Loucy (cell line): ENCODE measurements around the gene GLRA3.

Source experiments
- H2AFZ ChIP-seq: fragments of 200-600 bp; sonication (generic); 2 replicates; pipeline ENCODE4 v1.6.0; 2016; ENCODE audit warnings: antibody characterized with exemption, mild to moderate bottlenecking, low read length, moderate library complexity
- H3F3A ChIP-seq: fragments of 200-600 bp; 2 replicates; pipeline ENCODE4 v1.6.0; 2016; ENCODE audit warnings: antibody characterized with exemption, low read depth, mild to moderate bottlenecking
- H3K27me3 ChIP-seq: fragments of 200-600 bp; sonication (generic); 2 replicates; pipeline ENCODE4 v1.6.1; 2014; ENCODE audit warnings: low read length, mild to moderate bottlenecking; ENCODE audit not compliant: insufficient read depth, poor library complexity, severe bottlenecking
- H3K36me3 ChIP-seq: fragments of 200-600 bp; sonication (generic); 2 replicates; pipeline ENCODE4 v1.6.1; 2016; ENCODE audit warnings: low read length; ENCODE audit not compliant: insufficient read depth
- H3K4me1 ChIP-seq: fragments of 200-600 bp; sonication (generic); 2 replicates; pipeline ENCODE4 v1.5.1; 2014; ENCODE audit warnings: low read length, mild to moderate bottlenecking; ENCODE audit not compliant: insufficient read depth, poor library complexity, severe bottlenecking
- H3K4me2 ChIP-seq: fragments of 200-600 bp; sonication (generic); 2 replicates; pipeline ENCODE4 v1.6.0; 2014; ENCODE audit warnings: antibody characterized with exemption, low read length, low read depth, mild to moderate bottlenecking; ENCODE audit not compliant: poor library complexity, severe bottlenecking
- H3K4me3 ChIP-seq: fragments of 200-600 bp; sonication (generic); 2 replicates; pipeline ENCODE4 v1.5.1; 2014; ENCODE audit warnings: low read length, mild to moderate bottlenecking, mixed read lengths; ENCODE audit not compliant: poor library complexity, severe bottlenecking
- H3K79me2 ChIP-seq: fragments of 200-600 bp; sonication (generic); 2 replicates; pipeline ENCODE4 v1.6.1; 2014; ENCODE audit warnings: low read length; ENCODE audit not compliant: insufficient read depth
- H3K9ac ChIP-seq: fragments of 200-600 bp; sonication (generic); 2 replicates; pipeline ENCODE4 v1.6.0; 2014; ENCODE audit warnings: mild to moderate bottlenecking, low read depth, low read length, moderate library complexity; ENCODE audit not compliant: poor library complexity, severe bottlenecking
- H3K9me2 ChIP-seq: fragments of 200-600 bp; sonication (generic); replicated peaks from 2 replicates; pipeline ENCODE4 v1.6.1; 2016; ENCODE audit warnings: low read depth, low read length, mixed read lengths
- H3K9me3 ChIP-seq: fragments of 200-600 bp; sonication (generic); 2 replicates; pipeline ENCODE4 v1.6.1; 2014; ENCODE audit warnings: mild to moderate bottlenecking, antibody characterized with exemption, low read length, low read depth; ENCODE audit not compliant: insufficient read depth
- H4K20me1 ChIP-seq: fragments of 200-600 bp; sonication (generic); 2 replicates; pipeline ENCODE4 v1.6.0; 2014; ENCODE audit warnings: antibody characterized with exemption, low read length, mild to moderate bottlenecking; ENCODE audit not compliant: insufficient read depth, poor library complexity, severe bottlenecking
- EZH2phosphoT487 ChIP-seq: fragments of 200-600 bp; IDR thresholded peaks from 2 replicates; pipeline ENCODE4 v1.6.1; 2018; ENCODE audit warnings: antibody characterized with exemption, mild to moderate bottlenecking, moderate library complexity, borderline replicate concordance
- TF ChIP-seq, protein P1 (sequence below): fragments of 200-600 bp; sonication (generic); conservative IDR thresholded peaks from 2 replicates; pipeline ENCODE4 v1.5.1; 2014; ENCODE audit warnings: mild to moderate bottlenecking, antibody characterized with exemption, low read length

GLRA3 gene

DNA sequence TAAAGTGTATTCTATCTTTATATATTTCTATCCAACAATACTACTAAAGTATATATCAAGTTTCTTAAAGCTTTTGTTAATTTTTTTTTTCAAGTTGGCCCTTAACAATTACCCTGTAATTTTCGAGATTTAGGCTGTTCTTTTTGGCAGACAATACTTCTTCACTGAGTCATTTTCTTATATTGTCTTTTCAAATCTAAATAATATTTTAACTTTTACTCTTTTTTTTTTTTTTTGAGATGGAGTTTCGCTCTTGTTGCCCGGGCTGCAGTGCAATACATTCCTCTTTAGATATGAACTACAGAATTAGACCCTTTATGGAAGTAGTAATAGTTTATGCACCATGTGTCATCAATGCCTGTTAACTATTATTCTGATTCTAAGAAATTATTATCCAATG lies 120.7 kb downstream of the GLRA3 start:
- Histone ChIP-seq H3K9me2 (no peaks in the 10 kb centered on the region), H3K36me3 (no peaks in the 10 kb centered on the region), H3K9me3 (no peaks in the 10 kb centered on the region), H3K9ac (no peak overlapping the region), H3K27me3 (no peaks in the 10 kb centered on the region), H2AFZ (no peak overlapping the region), H3K4me2 (no peak overlapping the region), H3K4me3 (no peak overlapping the region), H4K20me1 (no peaks in the 10 kb centered on the region), H3K79me2 (no peaks in the 10 kb centered on the region), H3K4me1 (no peaks in the 10 kb centered on the region), H3F3A (no peaks in the 10 kb centered on the region)
- no peak for TF ChIP-seq EZH2phosphoT487
- TF ChIP-seq, protein P1, sequence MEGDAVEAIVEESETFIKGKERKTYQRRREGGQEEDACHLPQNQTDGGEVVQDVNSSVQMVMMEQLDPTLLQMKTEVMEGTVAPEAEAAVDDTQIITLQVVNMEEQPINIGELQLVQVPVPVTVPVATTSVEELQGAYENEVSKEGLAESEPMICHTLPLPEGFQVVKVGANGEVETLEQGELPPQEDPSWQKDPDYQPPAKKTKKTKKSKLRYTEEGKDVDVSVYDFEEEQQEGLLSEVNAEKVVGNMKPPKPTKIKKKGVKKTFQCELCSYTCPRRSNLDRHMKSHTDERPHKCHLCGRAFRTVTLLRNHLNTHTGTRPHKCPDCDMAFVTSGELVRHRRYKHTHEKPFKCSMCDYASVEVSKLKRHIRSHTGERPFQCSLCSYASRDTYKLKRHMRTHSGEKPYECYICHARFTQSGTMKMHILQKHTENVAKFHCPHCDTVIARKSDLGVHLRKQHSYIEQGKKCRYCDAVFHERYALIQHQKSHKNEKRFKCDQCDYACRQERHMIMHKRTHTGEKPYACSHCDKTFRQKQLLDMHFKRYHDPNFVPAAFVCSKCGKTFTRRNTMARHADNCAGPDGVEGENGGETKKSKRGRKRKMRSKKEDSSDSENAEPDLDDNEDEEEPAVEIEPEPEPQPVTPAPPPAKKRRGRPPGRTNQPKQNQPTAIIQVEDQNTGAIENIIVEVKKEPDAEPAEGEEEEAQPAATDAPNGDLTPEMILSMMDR = no peak

DNA sequence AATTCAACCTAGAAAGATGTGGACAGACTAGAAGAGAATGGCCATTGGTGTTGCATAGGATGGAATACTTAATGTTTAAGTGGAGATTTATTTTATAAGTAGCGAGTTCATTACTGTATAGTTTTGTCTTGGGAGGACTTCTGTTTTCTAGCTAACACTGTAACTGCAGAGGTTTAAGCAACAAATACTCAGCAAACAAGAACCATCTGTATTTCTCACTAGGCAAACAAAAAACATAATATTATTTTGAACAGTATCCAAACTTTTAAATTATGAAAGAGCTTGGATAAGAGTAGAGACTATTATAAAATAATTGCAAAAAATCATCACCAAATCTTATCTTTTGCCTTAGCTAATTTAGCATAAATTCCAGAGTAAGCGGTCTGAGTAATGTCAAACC lies 121.1 kb downstream of the GLRA3 start:
- TF ChIP-seq EZH2phosphoT487 = no peak
- TF ChIP-seq, protein P1 = no peak
- Histone ChIP-seq H3K27me3 (no peaks in the 10 kb centered on the region), H3K4me3 (no peak overlapping the region), H3K9ac (no peak overlapping the region), H3K36me3 (no peaks in the 10 kb centered on the region), H3F3A (no peaks in the 10 kb centered on the region), H3K79me2 (no peaks in the 10 kb centered on the region), H3K4me2 (no peak overlapping the region), H4K20me1 (no peaks in the 10 kb centered on the region), H3K4me1 (no peaks in the 10 kb centered on the region), H3K9me3 (no peaks in the 10 kb centered on the region), H2AFZ (no peak overlapping the region), H3K9me2 (no peaks in the 10 kb centered on the region)

DNA sequence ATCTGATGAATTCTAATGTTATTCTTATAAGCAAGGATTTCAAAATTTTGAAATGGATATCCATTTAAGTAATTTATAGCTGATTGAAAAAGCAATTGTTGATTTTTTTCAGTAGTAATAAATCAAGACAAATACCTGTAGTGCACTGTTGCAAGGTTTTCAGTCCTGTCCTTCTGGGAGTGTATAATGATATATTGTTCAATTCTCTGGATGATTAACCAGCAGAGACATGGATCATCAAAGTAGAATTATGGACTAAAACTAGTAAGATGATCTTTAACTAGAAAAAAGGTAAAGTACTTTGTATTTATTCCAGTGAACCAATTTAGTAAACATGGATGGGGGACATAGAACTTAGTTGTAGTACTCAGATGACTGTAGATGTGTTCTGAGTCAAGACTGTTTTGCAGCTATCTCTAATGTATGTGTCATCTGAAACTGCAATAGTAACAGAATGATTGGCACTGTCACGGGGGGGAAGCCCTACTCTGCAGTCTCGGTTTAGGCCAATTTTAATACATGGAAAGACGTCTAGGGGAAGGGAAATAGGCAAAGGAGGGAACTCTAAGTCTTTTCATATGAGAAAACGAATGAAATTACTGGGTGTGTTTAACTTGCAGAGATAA lies 121.9 kb downstream of the GLRA3 start:
- no peaks in the 10 kb centered on the region for H3K9me2 ChIP-seq
- H3F3A ChIP-seq = no peaks in the 10 kb centered on the region
- no peaks in the 10 kb centered on the region for H4K20me1 ChIP-seq
- H2AFZ ChIP-seq = no peak overlapping the region
- H3K79me2 ChIP-seq = no peaks in the 10 kb centered on the region
- no peak overlapping the region for H3K9ac ChIP-seq
- H3K36me3 ChIP-seq = no peaks in the 10 kb centered on the region
- no peak overlapping the region for H3K4me3 ChIP-seq
- TF ChIP-seq, protein P1 = no peak
- TF ChIP-seq EZH2phosphoT487 = no peak
- H3K27me3 ChIP-seq = no peaks in the 10 kb centered on the region
- no peaks in the 10 kb centered on the region for H3K4me1 ChIP-seq
- H3K4me2 ChIP-seq = no peak overlapping the region
- no peaks in the 10 kb centered on the region for H3K9me3 ChIP-seq
